ENCODE results near the gene ERCC5.

Gene ERCC5

GRCh38 chr13:102913914-102914313 lies 68.1 kb downstream of the ERCC5 start:
- Mint-ChIP-seq H3K4me1 (ENCODE audit: low read depth) (no peaks in the 10 kb centered on the region), H3K36me3 (no peaks in the 10 kb centered on the region), H3K4me3 (no peak overlapping the region), H3K27me3 (peaks cover 16% of the 10 kb centered on the region), H3K9me3 (ENCODE audit: low read depth) (no peaks in the 10 kb centered on the region), H3K27ac (no peak overlapping the region)

GRCh38 chr13:102914339-102914930 lies 68.6 kb downstream of the ERCC5 start:
- Mint-ChIP-seq H3K27me3 (peaks cover 17% of the 10 kb centered on the region), H3K4me3 (no peak overlapping the region), H3K36me3 (no peaks in the 10 kb centered on the region), H3K27ac (no peak overlapping the region), H3K9me3 (ENCODE audit: low read depth) (no peaks in the 10 kb centered on the region), H3K4me1 (ENCODE audit: low read depth) (no peaks in the 10 kb centered on the region)

- no peaks in the 10 kb centered on the region for H3K9me3 Mint-ChIP-seq (ENCODE audit: low read depth)
- no peaks in the 10 kb centered on the region for H3K4me1 Mint-ChIP-seq (ENCODE audit: low read depth)
- H3K36me3 Mint-ChIP-seq: no peaks in the 10 kb centered on the region
- peaks cover 19% of the 10 kb centered on the region for H3K27me3 Mint-ChIP-seq
- H3K27ac Mint-ChIP-seq: no peak overlapping the region
- H3K4me3 Mint-ChIP-seq: no peak overlapping the region
Measured at GRCh38 chr13:102915393-102915930, 69.6 kb downstream of the ERCC5 start.

- Mint-ChIP-seq H3K27ac (no peak overlapping the region), H3K36me3 (no peaks in the 10 kb centered on the region), H3K4me1 (ENCODE audit: low read depth) (no peaks in the 10 kb centered on the region), H3K4me3 (no peak overlapping the region), H3K27me3 (peaks cover 27% of the 10 kb centered on the region), H3K9me3 (ENCODE audit: low read depth) (no peaks in the 10 kb centered on the region)
Measured at GRCh38 chr13:102917019-102917418, 71.2 kb downstream of the ERCC5 start.

- Mint-ChIP-seq H3K4me3 (no peak overlapping the region), H3K4me1 (ENCODE audit: low read depth) (no peaks in the 10 kb centered on the region), H3K27me3 (peaks cover 18% of the 10 kb centered on the region), H3K9me3 (ENCODE audit: low read depth) (no peaks in the 10 kb centered on the region), H3K36me3 (no peaks in the 10 kb centered on the region), H3K27ac (no peak overlapping the region)
Measured at GRCh38 chr13:102922184-102922583, 76.4 kb downstream of the ERCC5 start.

Data from activated naive CD8-positive, alpha-beta T cell (primary cell).